Central memory CD8-positive, alpha-beta T cell (primary cell): ENCODE measurements around the gene TMC7.

Source experiments
- ATAC-seq: fragments of 150-1000 bp; cut with Tn5 transposase; replicated peaks from 2 replicates; pipeline ENCODE4 v1.10.0; 2022; ENCODE audit warnings: mild to moderate bottlenecking, moderate FRiP score, moderate number of reproducible peaks; ENCODE audit not compliant: poor library complexity, severe bottlenecking; ENCODE audit errors: extremely low read depth
- DNase-seq, 2 donors: peaks; one replicate each; pipeline ENCODE4 v3.0.0; 2021; ENCODE audit warnings: low spot score in 2 of 2
- H3K27ac Mint-ChIP-seq: one replicate; pipeline ENCODE4 v1.8.0; 2022; ENCODE audit warnings: low read depth, mild to moderate bottlenecking, moderate library complexity, mixed read lengths
- H3K27me3 Mint-ChIP-seq: one replicate; pipeline ENCODE4 v1.8.0; 2022; ENCODE audit warnings: mixed read lengths
- H3K36me3 Mint-ChIP-seq: one replicate; pipeline ENCODE4 v1.8.0; 2022; ENCODE audit warnings: mild to moderate bottlenecking, moderate library complexity, mixed read lengths; ENCODE audit not compliant: insufficient read depth
- H3K4me1 Mint-ChIP-seq: one replicate; pipeline ENCODE4 v1.8.0; 2022; ENCODE audit warnings: mixed read lengths
- H3K4me3 Mint-ChIP-seq: one replicate; pipeline ENCODE4 v1.8.0; 2022; ENCODE audit warnings: mild to moderate bottlenecking, moderate library complexity, mixed read lengths
- H3K9me3 Mint-ChIP-seq: one replicate; pipeline ENCODE4 v1.8.0; 2022; ENCODE audit warnings: mixed read lengths

TMC7 gene

DNA sequence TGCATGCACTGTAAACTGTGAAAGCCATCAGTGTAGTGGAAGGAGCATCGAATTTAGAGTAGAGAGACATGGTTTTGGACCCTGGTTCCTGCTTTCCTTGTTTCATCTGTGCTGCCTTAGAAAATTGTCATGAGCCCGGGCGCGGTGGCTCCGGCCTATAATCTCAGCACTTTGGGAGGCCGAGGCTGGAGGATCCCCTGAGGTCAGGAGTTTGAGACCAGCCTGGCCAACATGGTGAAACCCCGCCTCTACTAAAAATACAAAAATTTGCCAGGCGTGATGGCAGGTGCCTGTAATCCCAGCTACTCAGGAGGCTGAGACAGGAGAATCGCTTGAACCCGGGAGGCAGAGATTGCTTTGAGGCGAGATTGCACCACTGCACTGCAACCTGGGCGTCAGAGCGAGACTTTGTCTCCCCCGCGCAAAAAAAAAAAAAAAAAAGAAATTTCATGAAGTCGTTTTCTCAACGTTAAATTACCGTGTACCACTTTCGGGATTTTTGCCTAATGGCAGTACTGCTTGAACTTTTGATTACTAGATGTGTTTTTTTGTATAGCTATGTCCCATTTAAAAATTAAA lies 84.6 kb downstream of the TMC7 start:
- Mint-ChIP-seq H3K27me3 (peaks cover 8% of the 10 kb centered on the region), H3K4me3 (peak overlapping the region; percentile 87), H3K36me3 (peaks cover 20% of the 10 kb centered on the region), H3K4me1 (peaks cover 16% of the 10 kb centered on the region), H3K9me3 (no peaks in the 10 kb centered on the region), H3K27ac (peak overlapping the region; percentile 99)
- no peak for ATAC-seq
- no peak for DNase-seq

DNA sequence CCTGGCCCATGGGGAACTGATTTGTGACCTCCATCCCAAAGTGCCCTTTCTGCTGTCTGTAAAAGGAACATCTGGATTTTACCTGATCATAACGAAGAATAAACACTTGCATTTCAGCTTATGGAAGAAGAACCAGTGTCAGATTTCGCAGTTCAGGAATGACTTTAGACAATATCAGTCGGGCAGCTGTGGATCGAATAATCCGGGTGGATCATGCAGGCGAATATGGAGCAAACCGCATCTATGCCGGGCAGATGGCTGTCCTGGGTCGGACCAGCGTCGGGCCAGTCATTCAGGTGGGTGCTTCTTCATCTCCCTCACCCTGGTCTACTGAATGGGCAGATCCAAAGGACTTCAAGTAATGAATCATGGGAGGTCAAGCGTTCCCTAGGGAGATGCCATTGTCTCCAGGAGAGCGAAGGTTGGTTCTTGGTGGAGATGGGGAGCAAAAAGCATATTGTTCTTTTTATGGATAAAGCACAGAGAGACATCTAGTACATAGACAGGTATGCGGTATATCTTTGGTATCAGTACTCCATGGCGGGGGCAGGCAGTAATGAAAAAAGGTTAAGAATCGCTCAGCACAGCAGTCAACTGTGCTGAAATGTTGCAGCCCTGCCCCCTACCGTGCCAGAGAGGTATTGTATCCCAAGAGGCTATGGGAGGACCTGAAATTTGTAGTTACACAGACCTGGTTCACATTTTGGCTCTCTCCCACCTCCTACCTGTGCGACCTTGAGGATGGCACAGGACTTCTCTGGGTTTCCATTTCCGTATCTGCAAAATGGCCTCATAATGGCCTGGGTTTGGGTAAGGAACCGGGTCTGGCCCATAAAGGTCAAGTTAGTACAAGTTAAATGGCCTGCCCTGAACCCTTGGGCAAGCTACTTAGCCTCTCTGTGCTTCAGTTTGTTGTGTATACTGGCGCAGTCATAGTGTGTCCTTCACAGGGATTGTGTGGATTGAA lies 88.4 kb downstream of the TMC7 start:
- Mint-ChIP-seq H3K9me3 (no peaks in the 10 kb centered on the region), H3K27me3 (no peaks in the 10 kb centered on the region), H3K4me3 (no peak overlapping the region), H3K36me3 (peaks cover 22% of the 10 kb centered on the region), H3K27ac (no peak overlapping the region), H3K4me1 (peaks cover 9% of the 10 kb centered on the region)
- DNase-seq, result peak; percentile 20 to 37
- ATAC-seq, result no peak

DNA sequence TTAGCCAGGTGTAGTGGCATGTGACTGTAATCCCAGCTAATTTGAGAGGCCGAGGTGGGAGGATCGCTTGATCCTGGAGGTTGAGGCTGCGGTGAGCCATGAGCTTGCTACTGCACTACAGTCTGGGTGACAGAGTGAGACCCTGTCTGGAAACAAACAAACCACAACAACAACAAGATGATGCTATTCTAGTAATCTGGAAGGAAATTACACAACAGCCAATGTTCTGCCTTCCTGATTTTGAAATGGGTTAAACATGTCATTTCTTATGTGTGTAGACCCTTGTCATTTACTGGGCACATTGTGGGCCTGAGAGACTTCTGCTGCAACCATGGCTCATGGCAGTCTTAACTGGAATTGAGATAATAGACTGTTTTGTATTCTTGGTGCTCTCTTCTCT lies 89.6 kb downstream of the TMC7 start:
- Mint-ChIP-seq H3K4me3 (no peak overlapping the region), H3K27ac (no peak overlapping the region), H3K36me3 (peaks cover 16% of the 10 kb centered on the region), H3K9me3 (no peaks in the 10 kb centered on the region), H3K4me1 (peaks cover 5% of the 10 kb centered on the region), H3K27me3 (no peaks in the 10 kb centered on the region)
- ATAC-seq (no peak), DNase-seq (no peak)

DNA sequence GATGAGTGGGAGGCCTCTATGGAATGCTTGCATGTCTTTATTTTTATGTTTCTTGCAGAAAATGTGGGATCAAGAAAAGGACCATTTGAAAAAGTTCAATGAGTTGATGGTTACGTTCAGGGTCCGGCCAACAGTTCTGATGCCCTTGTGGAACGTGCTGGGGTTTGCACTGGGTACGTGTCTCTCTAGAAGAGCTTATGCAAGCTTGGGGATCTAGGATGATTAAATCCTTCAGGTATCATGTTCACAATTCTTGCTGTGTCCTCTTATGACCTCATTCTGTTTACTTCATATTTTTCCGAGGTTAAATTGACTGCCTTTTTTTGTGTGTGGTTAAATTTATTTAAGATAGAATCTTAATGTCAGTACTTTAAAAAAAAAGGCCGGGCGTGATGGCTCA lies 90.1 kb downstream of the TMC7 start:
- no peak overlapping the region for H3K4me3 Mint-ChIP-seq
- H3K27me3 Mint-ChIP-seq, result no peaks in the 10 kb centered on the region
- peaks cover 18% of the 10 kb centered on the region for H3K36me3 Mint-ChIP-seq
- H3K27ac Mint-ChIP-seq, result no peak overlapping the region
- H3K4me1 Mint-ChIP-seq, result peaks cover 5% of the 10 kb centered on the region
- no peaks in the 10 kb centered on the region for H3K9me3 Mint-ChIP-seq
- DNase-seq (no peak), ATAC-seq (no peak)

DNA sequence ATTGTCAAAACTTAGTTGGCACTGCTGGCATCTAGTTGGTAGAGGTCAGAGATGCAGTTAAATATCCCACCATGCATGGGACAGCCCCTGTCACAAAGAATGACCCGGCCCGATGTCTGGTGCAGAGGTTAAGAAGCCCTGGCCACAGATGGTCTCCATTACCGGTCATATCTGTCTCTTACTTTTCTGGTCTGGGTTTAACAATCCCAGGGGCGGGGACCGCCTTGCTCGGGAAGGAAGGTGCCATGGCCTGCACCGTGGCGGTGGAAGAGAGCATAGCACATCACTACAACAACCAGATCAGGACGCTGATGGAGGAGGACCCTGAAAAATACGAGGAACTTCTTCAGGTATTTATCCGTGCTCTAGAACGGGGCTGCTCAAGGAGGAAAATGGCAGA lies 91.8 kb downstream of the TMC7 start:
- Mint-ChIP-seq H3K4me3 (no peak overlapping the region), H3K27me3 (no peaks in the 10 kb centered on the region), H3K4me1 (peaks cover 5% of the 10 kb centered on the region), H3K36me3 (peaks cover 19% of the 10 kb centered on the region), H3K9me3 (no peaks in the 10 kb centered on the region), H3K27ac (no peak overlapping the region)
- DNase-seq (no peak), ATAC-seq (no peak)

DNA sequence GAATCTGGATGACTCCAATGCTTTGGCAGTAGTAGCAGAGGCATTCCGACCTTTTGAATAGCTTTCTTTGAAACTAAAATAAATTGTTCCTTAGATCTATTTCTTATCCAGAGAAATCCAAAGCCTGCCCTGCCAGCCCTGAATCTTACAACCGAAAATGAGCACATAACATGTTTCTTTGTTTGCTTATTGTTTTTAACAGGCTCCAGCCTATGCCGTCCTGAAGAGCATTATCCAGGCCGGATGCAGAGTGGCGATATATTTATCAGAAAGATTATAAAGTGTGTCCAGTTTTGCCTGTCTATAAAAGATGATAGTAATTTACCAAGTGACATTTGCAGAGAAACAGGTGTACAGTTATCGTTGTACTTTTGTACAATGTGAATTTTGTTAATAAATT lies 94.1 kb downstream of the TMC7 start:
- Mint-ChIP-seq H3K4me3 (no peak overlapping the region), H3K4me1 (no peaks in the 10 kb centered on the region), H3K36me3 (peaks cover 24% of the 10 kb centered on the region), H3K27ac (no peak overlapping the region), H3K27me3 (no peaks in the 10 kb centered on the region), H3K9me3 (no peaks in the 10 kb centered on the region)
- no peak for ATAC-seq
- no peak for DNase-seq

DNA sequence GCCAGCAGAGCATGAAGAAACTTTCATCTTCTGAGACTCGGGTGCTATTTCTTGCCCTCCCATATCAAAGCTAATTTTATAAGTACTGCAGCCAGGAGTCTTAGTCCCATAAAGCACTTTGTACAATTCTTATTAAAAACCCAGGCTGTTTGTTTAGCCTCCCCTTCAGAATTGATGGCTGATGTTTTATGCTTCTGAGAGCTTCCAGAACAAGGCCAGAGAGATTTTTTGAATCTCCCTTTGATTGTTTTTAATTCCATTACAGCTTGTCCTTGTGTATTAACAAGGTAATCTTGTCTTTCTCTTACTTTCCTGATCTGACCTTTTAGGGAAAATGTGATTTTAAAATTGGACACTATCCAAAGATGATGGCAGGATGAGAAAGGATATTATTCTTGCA lies 99.9 kb downstream of the TMC7 start:
- peaks cover 16% of the 10 kb centered on the region for H3K27me3 Mint-ChIP-seq
- H3K27ac Mint-ChIP-seq, result no peak overlapping the region
- no peaks in the 10 kb centered on the region for H3K4me1 Mint-ChIP-seq
- DNase-seq (no peak), ATAC-seq (no peak)
- H3K9me3 Mint-ChIP-seq, result no peaks in the 10 kb centered on the region
- peaks cover 9% of the 10 kb centered on the region for H3K36me3 Mint-ChIP-seq
- no peak overlapping the region for H3K4me3 Mint-ChIP-seq

DNA sequence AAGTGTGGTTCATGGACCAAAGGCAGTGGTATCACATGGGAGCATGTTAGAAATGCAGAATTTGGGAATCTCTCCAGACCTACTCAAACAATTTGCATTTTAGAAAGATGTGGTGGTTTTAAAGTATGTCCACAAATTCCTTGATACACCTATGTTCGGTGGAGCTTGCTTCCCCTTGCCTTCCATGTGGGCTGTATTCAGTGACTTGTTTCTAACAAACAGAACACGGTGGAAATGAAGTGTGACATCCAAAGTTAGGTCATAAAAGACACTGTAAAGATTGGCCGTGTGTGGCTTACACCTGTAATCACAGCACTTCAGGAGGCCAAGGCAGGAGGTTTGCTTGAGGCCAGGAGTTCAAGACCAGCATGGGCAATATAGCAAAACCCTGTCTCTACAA lies 100.4 kb downstream of the TMC7 start:
- no peak overlapping the region for H3K27ac Mint-ChIP-seq
- peaks cover 6% of the 10 kb centered on the region for H3K36me3 Mint-ChIP-seq
- DNase-seq, result no peak
- H3K27me3 Mint-ChIP-seq, result peaks cover 16% of the 10 kb centered on the region
- no peak for ATAC-seq
- no peaks in the 10 kb centered on the region for H3K9me3 Mint-ChIP-seq
- H3K4me3 Mint-ChIP-seq, result no peak overlapping the region
- H3K4me1 Mint-ChIP-seq, result no peaks in the 10 kb centered on the region

DNA sequence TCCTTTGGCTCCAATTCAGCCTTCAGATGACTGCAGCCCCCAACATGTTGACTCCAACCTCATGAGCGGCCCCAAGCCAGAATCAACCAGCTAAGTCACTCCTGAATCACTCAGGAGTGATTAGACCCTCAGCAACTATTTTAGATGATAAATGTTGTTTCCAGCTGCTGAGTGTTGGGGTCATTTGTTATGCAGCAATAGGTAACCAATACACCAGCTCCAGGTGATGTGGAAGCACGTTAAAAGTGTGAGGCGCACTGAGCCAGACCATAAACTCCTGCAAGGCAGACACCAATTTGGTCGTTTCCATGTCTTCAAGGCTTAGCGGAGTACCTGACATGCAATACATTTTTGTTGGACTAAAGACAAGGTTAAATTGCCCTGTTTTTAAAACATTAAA lies 101.1 kb downstream of the TMC7 start:
- H3K4me3 Mint-ChIP-seq, result no peak overlapping the region
- no peak for DNase-seq
- peaks cover 6% of the 10 kb centered on the region for H3K36me3 Mint-ChIP-seq
- no peaks in the 10 kb centered on the region for H3K9me3 Mint-ChIP-seq
- ATAC-seq, result no peak
- peaks cover 16% of the 10 kb centered on the region for H3K27me3 Mint-ChIP-seq
- no peaks in the 10 kb centered on the region for H3K4me1 Mint-ChIP-seq
- H3K27ac Mint-ChIP-seq, result no peak overlapping the region

DNA sequence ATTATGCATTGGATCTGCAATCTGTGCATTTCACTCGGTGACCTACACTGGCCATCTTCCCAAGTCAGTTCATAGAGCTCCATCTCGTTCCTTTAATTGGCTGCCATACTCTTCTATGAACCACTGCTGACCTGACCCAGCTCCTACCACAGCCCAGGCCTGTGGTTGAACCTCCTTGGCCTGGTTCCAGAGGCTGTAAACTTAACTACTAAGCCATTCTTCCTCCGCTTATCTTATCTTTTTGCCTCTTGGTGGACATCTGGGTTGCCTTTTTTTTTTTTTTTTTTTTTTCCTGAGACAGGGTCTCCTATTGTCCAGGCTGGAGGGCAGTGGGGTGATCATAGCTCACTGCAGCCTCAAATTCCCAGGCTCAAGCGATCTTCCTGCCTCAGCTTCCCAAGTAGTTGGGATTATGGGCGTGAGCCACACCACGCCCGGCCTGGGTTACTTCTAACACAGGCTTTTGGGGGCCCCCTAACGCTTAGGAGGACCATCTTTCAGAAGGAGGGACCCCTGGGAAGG lies 102.0 kb downstream of the TMC7 start:
- H3K36me3 Mint-ChIP-seq, result peaks cover 6% of the 10 kb centered on the region
- no peaks in the 10 kb centered on the region for H3K9me3 Mint-ChIP-seq
- peaks cover 16% of the 10 kb centered on the region for H3K27me3 Mint-ChIP-seq
- no peak overlapping the region for H3K4me3 Mint-ChIP-seq
- no peak for DNase-seq
- ATAC-seq, result no peak
- no peaks in the 10 kb centered on the region for H3K4me1 Mint-ChIP-seq
- H3K27ac Mint-ChIP-seq, result no peak overlapping the region

DNA sequence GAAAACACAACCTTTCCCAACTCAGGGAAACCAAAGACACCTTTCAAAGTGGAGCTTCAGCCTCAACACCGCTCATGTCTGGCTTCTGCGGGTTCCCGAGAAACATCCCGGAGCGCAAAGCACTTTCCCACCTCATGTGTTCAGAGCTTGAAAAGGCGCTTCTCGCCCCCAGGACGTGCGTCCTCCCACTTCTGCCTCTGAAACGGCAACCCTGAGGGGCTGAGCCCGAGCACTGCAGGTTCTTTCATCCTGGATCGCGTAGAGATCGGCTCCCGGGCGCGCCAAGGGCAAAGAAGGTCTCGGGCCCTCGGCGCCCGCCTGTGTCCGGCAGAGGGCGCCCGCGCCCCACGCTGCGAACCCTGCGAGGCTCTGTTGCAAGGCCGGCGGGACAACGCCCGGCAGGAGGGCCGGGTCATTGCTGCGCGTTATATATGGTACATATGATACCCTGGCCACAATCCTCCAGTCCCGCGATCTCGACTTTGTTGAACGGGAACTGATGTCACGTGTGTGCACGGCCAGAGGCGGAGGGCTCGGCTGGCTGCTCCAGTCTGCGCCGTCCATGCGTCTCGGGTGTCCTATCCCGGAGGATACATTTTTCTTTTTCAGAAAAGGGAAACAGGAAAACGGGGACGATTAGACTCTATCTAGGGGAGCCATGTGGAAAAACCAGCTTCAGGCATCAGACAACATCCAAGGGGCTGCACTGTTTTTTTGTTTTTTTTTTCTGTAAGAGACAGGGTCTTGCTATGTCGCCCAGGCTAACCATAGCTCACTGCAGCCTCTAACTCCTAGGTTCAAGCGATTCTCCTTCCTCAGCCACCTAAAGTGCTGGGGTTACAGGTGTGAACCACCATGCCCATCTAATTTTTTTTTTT lies 102.8 kb downstream of the TMC7 start:
- Mint-ChIP-seq H3K36me3 (peaks cover 6% of the 10 kb centered on the region), H3K4me3 (peak overlapping the region; percentile 51), H3K27ac (no peak overlapping the region), H3K27me3 (peaks cover 16% of the 10 kb centered on the region), H3K4me1 (no peaks in the 10 kb centered on the region), H3K9me3 (no peaks in the 10 kb centered on the region)
- ATAC-seq (peak; percentile 93), DNase-seq (peak; percentile 57 to 74)

DNA sequence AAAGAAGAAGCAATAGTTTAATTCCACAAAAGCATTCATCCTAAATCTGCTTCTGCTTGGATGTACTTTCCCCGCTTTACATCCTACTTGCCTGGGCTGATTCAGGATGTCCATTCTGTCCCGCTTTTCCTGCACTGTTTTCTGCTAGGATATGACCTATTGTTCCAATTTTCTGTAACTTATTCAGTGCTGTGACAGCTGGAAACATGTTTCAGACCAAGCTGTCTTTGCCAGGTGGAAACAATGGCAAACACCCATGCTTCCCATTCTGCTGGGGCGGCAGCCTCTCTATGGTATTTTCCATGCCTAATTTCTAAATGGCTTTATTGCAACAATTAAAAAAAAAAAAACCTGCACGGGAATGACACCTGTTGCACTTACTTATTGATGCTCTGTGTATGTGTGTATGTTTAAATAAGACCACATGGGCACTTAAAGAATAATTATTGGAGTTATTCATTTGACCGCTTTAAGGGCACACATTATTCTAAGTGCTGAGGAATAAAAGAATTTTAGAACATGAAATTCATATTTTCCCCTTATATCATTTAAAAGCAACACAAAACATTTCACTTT lies 104.7 kb downstream of the TMC7 start:
- no peaks in the 10 kb centered on the region for H3K36me3 Mint-ChIP-seq
- no peaks in the 10 kb centered on the region for H3K9me3 Mint-ChIP-seq
- H3K4me3 Mint-ChIP-seq, result no peak overlapping the region
- no peaks in the 10 kb centered on the region for H3K4me1 Mint-ChIP-seq
- peaks cover 16% of the 10 kb centered on the region for H3K27me3 Mint-ChIP-seq
- no peak overlapping the region for H3K27ac Mint-ChIP-seq
- no peak for ATAC-seq
- no peak for DNase-seq
